HepG2 (cell line): ENCODE results near the gene PSMG3. TPM values are rescaled to one million over a fixed set of nuclear protein-coding genes. Genes with fewer than 3 reads are reported as not detected.

Experiments
- AGO2 ChIP-seq: fragments of 200-400 bp; formaldehyde crosslinking; optimal IDR thresholded peaks from 2 replicates; pipeline ENCODE3; 2017; ENCODE audit warnings: mild to moderate bottlenecking, low read depth, low read length, moderate library complexity
- AHDC1 ChIP-seq: sonication (generic); formaldehyde crosslinking; IDR thresholded peaks from 2 replicates; pipeline ENCODE4 v1.5.1; 2020; ENCODE audit warnings: mild to moderate bottlenecking, missing genetic modification reagents, borderline replicate concordance
- ATAD3A ChIP-seq: sonication (generic); formaldehyde crosslinking; IDR thresholded peaks from 2 replicates; pipeline ENCODE4 v1.4.0; 2020; ENCODE audit warnings: missing genetic modification reagents
- HMG20B ChIP-seq: conservative IDR thresholded peaks from 2 replicates; pipeline ENCODE4 v1.6.1; 2016; ENCODE audit warnings: missing genetic modification reagents, missing compliant biosample characterization
- HNRNPLL ChIP-seq: fragments of 200-400 bp; formaldehyde crosslinking; IDR thresholded peaks from 2 replicates; pipeline ENCODE4 v1.6.1; 2017; ENCODE audit warnings: mild to moderate bottlenecking, low read depth, low read length; ENCODE audit not compliant: poor library complexity, severe bottlenecking
- JUNB ChIP-seq: sonication (generic); formaldehyde crosslinking; IDR thresholded peaks from 2 replicates; pipeline ENCODE4 v1.8.0; 2022; ENCODE audit warnings: missing genetic modification reagents, mild to moderate bottlenecking, borderline replicate concordance
- MAFK ChIP-seq, 2 experiments: IDR thresholded peaks in 1 of 2; conservative IDR thresholded peaks in 1 of 2; 2 replicates each; pipeline ENCODE4 v1.6.1; 2011; ENCODE audit warnings: improper control_type of control experiment in 2 of 2, low read length in 2 of 2
- NRL ChIP-seq: sonication (generic); formaldehyde crosslinking; IDR thresholded peaks from 2 replicates; pipeline ENCODE4 v1.5.0; 2020; ENCODE audit warnings: missing genetic modification reagents, mild to moderate bottlenecking, moderate library complexity, borderline replicate concordance
- SMC3 ChIP-seq: IDR thresholded peaks from 2 replicates; pipeline ENCODE4 v1.6.1; 2011; ENCODE audit warnings: low read length, improper control_type of control experiment
- SMYD3 ChIP-seq: sonication (generic); formaldehyde crosslinking; IDR thresholded peaks from 2 replicates; pipeline ENCODE4 v1.8.1; 2023; ENCODE audit warnings: mild to moderate bottlenecking, missing genetic modification reagents
- SNAPC4 ChIP-seq: sonication (generic); formaldehyde crosslinking; IDR thresholded peaks from 2 replicates; pipeline ENCODE4 v1.4.0; 2020; ENCODE audit warnings: mild to moderate bottlenecking, missing genetic modification reagents
- TBX2 ChIP-seq: sonication (generic); formaldehyde crosslinking; IDR thresholded peaks from 2 replicates; pipeline ENCODE4 v1.5.0; 2020; ENCODE audit warnings: missing genetic modification reagents, mild to moderate bottlenecking, borderline replicate concordance
- TCF7L2 ChIP-seq: IDR thresholded peaks from 2 replicates; pipeline ENCODE4 v1.6.1; 2011; ENCODE audit warnings: mild to moderate bottlenecking, low read depth, low read length, moderate library complexity
- ZNF138 ChIP-seq: sonication (generic); formaldehyde crosslinking; IDR thresholded peaks from 2 replicates; pipeline ENCODE4 v1.5.0; 2020; ENCODE audit warnings: mild to moderate bottlenecking, low read depth, missing genetic modification reagents
- ZNF207 ChIP-seq: fragments of 450-650 bp; IDR thresholded peaks from 2 replicates; pipeline ENCODE4 v1.6.1; 2016; ENCODE audit warnings: antibody characterized with exemption, borderline replicate concordance
- ZNF230 ChIP-seq: sonication (generic); formaldehyde crosslinking; IDR thresholded peaks from 2 replicates; pipeline ENCODE4 v1.4.0; 2020; ENCODE audit warnings: mild to moderate bottlenecking, missing genetic modification reagents
- ZNF564 ChIP-seq: sonication (generic); formaldehyde crosslinking; IDR thresholded peaks from 2 replicates; pipeline ENCODE4 v1.8.1; 2023; ENCODE audit warnings: mild to moderate bottlenecking, missing genetic modification reagents
- ZNF607 ChIP-seq: sonication (generic); formaldehyde crosslinking; IDR thresholded peaks from 2 replicates; pipeline ENCODE4 v1.5.1; 2020; ENCODE audit warnings: missing genetic modification reagents, mild to moderate bottlenecking, borderline replicate concordance
- ZSCAN21 ChIP-seq: sonication (generic); formaldehyde crosslinking; IDR thresholded peaks from 2 replicates; pipeline ENCODE4 v1.8.0; 2022; ENCODE audit warnings: mild to moderate bottlenecking, missing genetic modification reagents, moderate library complexity, borderline replicate concordance
- polyA plus RNA-seq, 8 experiments: library from polyadenylated mRNA; depleted of rRNA in 3 of 8; stranded (reverse) in 7 of 8; unstranded in 1 of 8; fragments of >200 nt; fragmentation: Illumina TruSeq in 4 of 8; extraction: Trizol in 4 of 8; gene quantifications; 2 replicates each; pipeline versions ENCODE4 v1.2.1 to v1.2.3, GENCODE V29; 2011 to 2016; ENCODE audit warnings: low read depth in 4 of 8, missing spikeins in 1 of 8, mixed read lengths in 1 of 8; ENCODE audit not compliant: insufficient read depth in 1 of 8
- total RNA-seq, 5 experiments: library from RNA; depleted of rRNA; stranded (reverse); fragments of >200 nt; fragmentation: Illumina TruSeq; extraction: Trizol; gene quantifications; 2 replicates each; pipeline ENCODE4 v1.2.3, GENCODE V29; 2016; ENCODE audit warnings: low read depth in 1 of 5

Gene PSMG3
- total and polyA plus RNA-seq, 2 of the 13 experiments (the other 11 are each of a cell fraction or from before 2014, with no cell fraction given), result 29.6 to 48.4 TPM

- peak; percentile 19; the same call in 1 of the 2 replicates for TF ChIP-seq AHDC1 (CRISPR knock-in tag)
- no peak; the same call in 1 of the 2 replicates for TF ChIP-seq SMYD3 (CRISPR knock-in tag)
- TF ChIP-seq TBX2, result peak; percentile 79
- TF ChIP-seq NRL, result peak; percentile 32; the same call in 1 of the 2 replicates
- no peak for TF ChIP-seq ZSCAN21
- TF ChIP-seq ATAD3A (CRISPR knock-in tag), result no peak
- no peak for TF ChIP-seq ZNF607 (CRISPR knock-in tag)
- TF ChIP-seq SMC3, result no peak
- no peak for TF ChIP-seq ZNF230 (CRISPR knock-in tag)
- peak; percentile 54 for TF ChIP-seq AGO2
- TF ChIP-seq HNRNPLL, result peak; percentile 80
- TF ChIP-seq SNAPC4 (CRISPR knock-in tag), result 0 out of 2 replicates have a peak, but pooled peaks have one; percentile 28
- TF ChIP-seq ZNF138 (CRISPR knock-in tag), result no peak
- TF ChIP-seq JUNB (CRISPR knock-in tag), result no peak
- TF ChIP-seq MAFK (conservative IDR thresholded peaks at IDR 0.05 in 1 of 2, IDR thresholded peaks at IDR 0.05 in 1 of 2; ENCODE audit: low read length in 2 of 2), result no peak
- no peak for TF ChIP-seq TCF7L2
- no peak for TF ChIP-seq ZNF207
- TF ChIP-seq HMG20B, result 0 out of 2 replicates have a peak, but pooled peaks have one; percentile 40
- TF ChIP-seq ZNF564 (CRISPR knock-in tag), result peak; percentile 68; the same call in 1 of the 2 replicates
Observed at GRCh38 chr7:1569833-1570632, at the start of gene PSMG3 (continued).
